Heart right ventricle (tissue), 16 donors: Measurements from ENCODE around the gene FKBP8. TPM values are rescaled to one million over a fixed set of nuclear protein-coding genes. Genes with fewer than 3 reads are reported as not detected.
A peak's percentile ranks its signal among the peaks of the same experiment; 100 is the strongest.

Experiments used
- ATAC-seq, 8 donors: fragments of 200-7000 bp; cut with Tn5 transposase; one replicate each; pipeline ENCODE4 v1.9.1; 2020; ENCODE audit warnings: mild to moderate bottlenecking in 8 of 8, moderate library complexity in 8 of 8, moderate number of reproducible peaks in 1 of 8
- DNase-seq, 2 donors: peaks; one replicate each; pipeline ENCODE4 v3.0.0-alpha.2; 2020
- H3K27ac ChIP-seq, 10 donors: fragments of 200-600 bp; sonication (generic) in 2 of 10; one replicate each; pipeline versions ENCODE4 v1.5.0 to v1.8.0; 2020 to 2022; ENCODE audit warnings: mild to moderate bottlenecking in 3 of 10
- H3K27me3 ChIP-seq, 7 donors: fragments of 200-600 bp; one replicate each; pipeline ENCODE4 v1.8.0; 2021 to 2022; ENCODE audit warnings: mild to moderate bottlenecking in 2 of 7
- H3K36me3 ChIP-seq, 9 donors: fragments of 200-600 bp; sonication (generic) in 1 of 9; one replicate each; pipeline versions ENCODE4 v1.5.0 to v1.8.0; 2020 to 2022; ENCODE audit warnings: mild to moderate bottlenecking in 2 of 9
- H3K4me1 ChIP-seq, 9 donors: fragments of 200-600 bp; sonication (generic) in 1 of 9; one replicate each; pipeline versions ENCODE4 v1.5.0 to v1.8.0; 2020 to 2022; ENCODE audit warnings: mild to moderate bottlenecking in 4 of 9
- H3K4me3 ChIP-seq, 10 donors: fragments of 200-600 bp; sonication (generic) in 2 of 10; one replicate each; pipeline versions ENCODE4 v1.5.0 to v1.8.0; 2020 to 2022; ENCODE audit warnings: mild to moderate bottlenecking in 7 of 10, moderate library complexity in 2 of 10
- H3K9me3 ChIP-seq, 11 donors: fragments of 200-600 bp in 10 of 11; sonication (generic) in 2 of 11; one replicate each; pipeline versions ENCODE4 v1.5.0 to v1.8.0; 2013 to 2022; ENCODE audit warnings: mild to moderate bottlenecking in 2 of 11, control low read depth in 1 of 11, moderate library complexity in 1 of 11
- WGBS, 2 donors: extraction: QIAGEN DNeasy Blood & Tissue Kit; methylation state at CpG; one replicate each; pipeline ENCODE4 v1.1.7; 2013; ENCODE audit warnings: inconsistent platforms in 1 of 2; 5-methylcytosine and 5-hydroxymethylcytosine counted together
- intact Hi-C, 10 donors: fragments of 100-400 bp; cut with DNase I; formaldehyde crosslinking; loops; one replicate each; pipeline versions ENCODE4 v1.11.1 to v1.14.2; 2022
- polyA plus RNA-seq, 2 donors: library from polyadenylated mRNA; stranded (reverse); fragments of 200-250 nt; gene quantifications; one replicate each; pipeline ENCODE4 v1.2.3, GENCODE V29; 2013
- total RNA-seq, 10 donors: library from RNA; stranded (reverse); fragmentation: NEBNext Ultra II Directional in 3 of 10; extraction: Animal tissue kit (Norgen Biotek cat#: 25700) in 3 of 10; gene quantifications; one replicate each; pipeline versions ENCODE4 v1.2.1 to v1.2.4, GENCODE V29; 2021 to 2023
- TF ChIP-seq, protein P1 (sequence below), 9 donors: fragments of 200-600 bp; sonication (generic) in 2 of 9; IDR thresholded peaks; one replicate each; pipeline versions ENCODE4 v1.5.0 to v1.8.0; 2021 to 2022; ENCODE audit warnings: antibody characterized with exemption in 9 of 9, mild to moderate bottlenecking in 5 of 9, moderate library complexity in 1 of 9
- donor health status: Arrhythmogenic right ventricular cardiomyopathy.
- donor health status: ischemic (EF 13 %, LVEDD 7.1; RV severe dilation, severe dysfunction).
- donor health status: healthy with polysubstance abuse.
- donor health status: DM: no; HTN: yes; CAD: no.
- donor health status: DM: no; HTN: no; CAD: no.
- donor health status: ischemic (EF 25% LVEDD 6.9; RV normal size, moderate dysfunction).
- donor health status: ischemic (EF 25% LVEDD 5.7; RV mildly dilated, moderate dysfunction).
- donor health status: healthy.
- donor health status: DM: yes; HTN: yes; CAD: no.
- donor health status: Ischemic cardiomyopathy.
- donor health status: ischemic (EF 35%, LVEDD 5.7; RV mildly dilated, moderate dysfunction).
- donor health status: nonischemic (EF 11% LVEDD 7.7; RV severe dilation, severe dysfunction).
- donor health status: DM: yes; HTN: yes; CAD: no.
- donor health status: PGD.
- donor health status: ischemic (EF 29% LVEDD 5.4; RV normal size, mild dysfunction).
- donor health status: nonischemic (EF 23%, LVEDD 6.1; RV moderate dilation, normal function).

Gene FKBP8
- total and polyA plus RNA-seq, 12 donors = 132 to 308 (median 152) TPM

DNA sequence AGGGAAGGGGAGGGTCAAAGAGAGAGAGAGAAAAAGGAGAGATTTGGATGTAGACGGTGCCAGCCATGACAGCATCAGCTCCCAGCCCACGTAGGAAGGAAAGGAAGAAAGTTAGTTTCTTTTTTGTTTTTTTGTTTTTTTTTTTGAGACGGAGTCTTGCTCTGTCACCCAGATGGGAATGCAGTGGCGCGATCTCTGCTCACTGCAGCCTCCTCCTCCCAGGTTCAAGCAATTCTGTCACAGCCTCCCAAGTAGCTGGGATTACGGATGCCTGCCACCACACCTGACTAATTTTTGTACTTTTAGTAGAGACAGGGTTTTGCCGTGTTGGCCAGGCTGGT lies 49.1 kb downstream of the FKBP8 start:
- no peaks in the 10 kb centered on the region for H3K27me3 ChIP-seq
- no peak overlapping the region for H3K4me3 ChIP-seq
- H3K9me3 ChIP-seq = no peaks in the 10 kb centered on the region
- H3K4me1 ChIP-seq = peaks cover 15 to 87% (median 70%) of the 10 kb centered on the region in 9 donors
- 57 to 62% methylated on average over 7 of the region's 7 CpGs for WGBS, 2 donors
- H3K27ac ChIP-seq = peak overlapping the region in 6 of 10 donors; percentile 21 to 76 (median 46)
- ATAC-seq (peak in 4 of 8 donors; percentile 13 to 29 (median 16)), DNase-seq (no peak)
- intact Hi-C loops = no loop called here
- H3K36me3 ChIP-seq = no peaks in the 10 kb centered on the region
- TF ChIP-seq, protein P1, sequence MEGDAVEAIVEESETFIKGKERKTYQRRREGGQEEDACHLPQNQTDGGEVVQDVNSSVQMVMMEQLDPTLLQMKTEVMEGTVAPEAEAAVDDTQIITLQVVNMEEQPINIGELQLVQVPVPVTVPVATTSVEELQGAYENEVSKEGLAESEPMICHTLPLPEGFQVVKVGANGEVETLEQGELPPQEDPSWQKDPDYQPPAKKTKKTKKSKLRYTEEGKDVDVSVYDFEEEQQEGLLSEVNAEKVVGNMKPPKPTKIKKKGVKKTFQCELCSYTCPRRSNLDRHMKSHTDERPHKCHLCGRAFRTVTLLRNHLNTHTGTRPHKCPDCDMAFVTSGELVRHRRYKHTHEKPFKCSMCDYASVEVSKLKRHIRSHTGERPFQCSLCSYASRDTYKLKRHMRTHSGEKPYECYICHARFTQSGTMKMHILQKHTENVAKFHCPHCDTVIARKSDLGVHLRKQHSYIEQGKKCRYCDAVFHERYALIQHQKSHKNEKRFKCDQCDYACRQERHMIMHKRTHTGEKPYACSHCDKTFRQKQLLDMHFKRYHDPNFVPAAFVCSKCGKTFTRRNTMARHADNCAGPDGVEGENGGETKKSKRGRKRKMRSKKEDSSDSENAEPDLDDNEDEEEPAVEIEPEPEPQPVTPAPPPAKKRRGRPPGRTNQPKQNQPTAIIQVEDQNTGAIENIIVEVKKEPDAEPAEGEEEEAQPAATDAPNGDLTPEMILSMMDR (IDR thresholded peaks at IDR 0.05) = no peak

DNA sequence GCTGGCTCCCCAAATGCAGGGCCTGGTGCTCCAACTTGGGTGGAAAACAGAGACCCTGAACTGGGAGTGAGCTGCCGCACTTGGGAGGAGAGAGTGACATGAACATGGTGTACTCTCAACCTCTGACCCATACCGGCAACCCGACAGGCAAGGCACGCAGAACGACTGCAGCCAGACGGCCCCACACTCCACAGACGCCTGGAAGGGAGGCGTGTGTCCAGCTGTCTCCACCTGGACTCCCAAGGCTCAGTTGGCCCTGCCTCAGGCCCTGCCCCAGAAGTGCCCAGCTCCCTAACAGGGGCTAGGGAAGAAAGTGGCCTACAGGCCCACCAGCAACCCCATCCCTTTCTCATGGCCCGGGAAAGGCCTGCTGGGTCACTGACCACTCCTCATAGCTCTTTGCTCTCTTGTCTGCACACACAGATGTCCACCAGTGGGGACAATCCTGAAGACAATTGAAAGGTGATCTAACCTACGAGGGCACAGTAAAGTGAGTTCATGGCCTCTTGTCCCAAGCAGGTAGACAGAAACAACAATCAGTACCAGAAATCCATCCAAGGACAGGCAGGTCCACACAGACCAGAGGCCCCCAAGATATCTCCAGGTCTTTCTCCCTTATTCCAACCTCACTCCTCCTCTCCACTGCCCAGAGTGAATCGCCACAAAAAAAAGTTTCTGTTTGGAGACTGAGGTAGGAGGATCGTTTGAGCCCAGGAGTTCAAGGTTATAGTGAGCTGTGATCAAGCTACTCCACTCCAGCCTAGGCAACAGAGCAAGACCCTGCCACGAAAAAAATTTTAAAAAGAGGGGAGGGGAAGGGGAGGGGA lies 49.7 kb downstream of the FKBP8 start:
- TF ChIP-seq, protein P1 (IDR thresholded peaks at IDR 0.05) = no peak
- H3K27me3 ChIP-seq = no peaks in the 10 kb centered on the region
- H3K36me3 ChIP-seq = no peaks in the 10 kb centered on the region
- intact Hi-C loops = no loop called here
- H3K4me1 ChIP-seq = peaks cover 18 to 87% (median 70%) of the 10 kb centered on the region in 9 donors
- H3K9me3 ChIP-seq = no peaks in the 10 kb centered on the region
- ATAC-seq (peak in 5 of 8 donors; percentile 15 to 45 (median 42)), DNase-seq (no peak)
- 75 to 84% methylated on average over 13 of the region's 13 CpGs for WGBS, 2 donors
- H3K27ac ChIP-seq = peak overlapping the region in 8 of 10 donors; percentile 18 to 76 (median 58)
- no peak overlapping the region for H3K4me3 ChIP-seq

DNA sequence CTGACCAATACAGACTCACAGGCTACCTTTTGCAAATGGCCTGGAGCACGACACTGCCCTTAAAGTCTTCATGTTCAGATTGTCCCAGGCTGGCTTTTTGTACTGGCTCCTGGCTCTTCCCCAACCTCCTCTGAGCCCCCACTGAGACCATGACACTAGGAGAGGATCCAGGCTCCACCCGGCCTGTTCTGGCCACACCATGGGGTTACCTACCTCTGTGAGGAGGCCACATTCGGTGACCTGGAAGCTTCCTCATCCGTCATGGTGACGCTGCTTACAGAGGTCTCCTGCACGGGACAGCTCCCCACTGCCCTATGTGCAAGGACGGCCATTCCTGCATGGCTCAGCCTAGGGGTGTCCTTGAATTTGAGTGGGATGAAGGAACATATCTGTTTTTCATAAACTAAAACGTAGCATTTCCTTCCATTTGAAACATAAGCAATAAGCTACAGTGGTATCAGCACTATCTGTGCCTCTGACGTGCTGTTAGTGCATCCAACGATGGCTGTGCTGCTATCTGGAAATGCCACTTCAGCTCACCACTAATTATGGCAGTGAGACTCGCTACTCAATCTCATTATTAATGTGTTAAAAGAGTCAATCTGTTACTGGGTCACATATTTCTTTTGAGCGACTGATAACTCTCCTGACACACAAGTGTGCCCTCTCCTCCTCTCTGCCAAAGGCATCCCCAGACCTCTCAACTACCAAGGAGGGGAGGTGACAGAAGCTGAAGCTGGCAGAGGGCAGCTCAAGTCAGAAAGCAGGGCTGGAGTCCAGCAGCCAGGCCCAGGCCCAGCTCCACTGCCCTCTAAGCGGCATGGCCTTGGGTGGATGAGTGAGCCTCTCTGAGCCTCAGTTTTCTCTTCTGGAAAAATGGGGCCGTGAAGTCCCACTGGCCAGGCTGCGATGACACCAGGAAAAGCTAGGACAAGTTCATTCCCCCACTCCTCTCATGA lies 51.1 kb downstream of the FKBP8 start:
- ATAC-seq (peak in 2 of 8 donors; percentile 25 to 43), DNase-seq (peak in 1 of 2 donors; percentile 40)
- 73 to 75% methylated on average over 15 of the region's 15 CpGs for WGBS, 2 donors
- TF ChIP-seq, protein P1 (IDR thresholded peaks at IDR 0.05) = no peak
- H3K4me1 ChIP-seq = peaks cover 26 to 87% (median 75%) of the 10 kb centered on the region in 9 donors
- peak overlapping the region in 7 of 10 donors; percentile 18 to 76 (median 60) for H3K27ac ChIP-seq
- no peaks in the 10 kb centered on the region for H3K27me3 ChIP-seq
- no peaks in the 10 kb centered on the region for H3K36me3 ChIP-seq
- H3K4me3 ChIP-seq = no peak overlapping the region
- H3K9me3 ChIP-seq = no peaks in the 10 kb centered on the region
- intact Hi-C loops = no loop called here

DNA sequence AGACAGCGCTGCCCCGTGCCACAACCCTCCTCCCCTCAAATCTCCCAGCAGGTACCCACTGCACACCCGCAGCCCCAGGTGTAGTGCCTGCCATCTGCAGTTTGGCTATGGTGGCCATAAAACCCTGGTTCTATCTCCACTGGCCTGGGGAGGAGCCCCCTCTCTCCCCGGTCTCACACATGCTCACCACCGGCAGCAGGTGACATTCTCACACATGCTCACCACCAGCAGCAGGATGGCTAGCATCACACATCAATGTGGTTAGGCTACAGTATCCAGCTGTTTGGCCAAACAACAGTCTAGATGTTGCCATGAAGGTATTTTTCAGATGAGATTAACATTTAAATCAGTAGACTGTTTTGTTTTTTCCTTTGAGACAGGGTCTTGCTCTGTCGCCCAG lies 52.6 kb downstream of the FKBP8 start:
- TF ChIP-seq, protein P1 (IDR thresholded peaks at IDR 0.05) = no peak
- Histone ChIP-seq H3K27me3 (no peaks in the 10 kb centered on the region), H3K4me1 (peaks cover 30 to 87% (median 77%) of the 10 kb centered on the region in 9 donors), H3K9me3 (no peaks in the 10 kb centered on the region), H3K36me3 (no peaks in the 10 kb centered on the region), H3K4me3 (no peak overlapping the region), H3K27ac (no peak overlapping the region)
- no peak for ATAC-seq
- WGBS, 2 donors = 88 to 97% methylated on average over 6 of the region's 6 CpGs
- intact Hi-C loops = no loop called here
- no peak for DNase-seq
